ENCODE measurements around the gene SPPL3.

SPPL3 gene

GRCh38 chr12:120767071-120768024, 136.8 kb downstream of the SPPL3 start:
- H3K4me3 ChIP-seq (ENCODE audit: control insufficient read depth, low read depth, low read length), result no peak overlapping the region
- no peak for DNase-seq (ENCODE audit: low read depth)
- no peak for TF ChIP-seq CTCF (IDR thresholded peaks at IDR 0.05; ENCODE audit: control insufficient read depth, insufficient read depth, low read depth, low read length, missing control alignments)

GRCh38 chr12:120766566-120766965, 137.6 kb downstream of the SPPL3 start:
- TF ChIP-seq CTCF (IDR thresholded peaks at IDR 0.05; ENCODE audit: control insufficient read depth, insufficient read depth, low read depth, low read length, missing control alignments), result no peak
- H3K4me3 ChIP-seq (ENCODE audit: control insufficient read depth, low read depth, low read length), result no peak overlapping the region
- no peak for DNase-seq (ENCODE audit: low read depth)

- H3K4me3 ChIP-seq (ENCODE audit: control insufficient read depth, low read depth, low read length), result no peak overlapping the region
- DNase-seq (ENCODE audit: low read depth), result no peak
- no peak for TF ChIP-seq CTCF (IDR thresholded peaks at IDR 0.05; ENCODE audit: control insufficient read depth, insufficient read depth, low read depth, low read length, missing control alignments)
Observed at GRCh38 chr12:120764816-120765215, 139.3 kb downstream of the SPPL3 start.

GRCh38 chr12:120763250-120763649, 140.9 kb downstream of the SPPL3 start:
- TF ChIP-seq CTCF (IDR thresholded peaks at IDR 0.05; ENCODE audit: control insufficient read depth, insufficient read depth, low read depth, low read length, missing control alignments), result no peak
- no peak for DNase-seq (ENCODE audit: low read depth)
- no peak overlapping the region for H3K4me3 ChIP-seq (ENCODE audit: control insufficient read depth, low read depth, low read length)

- DNase-seq (ENCODE audit: low read depth), result no peak
- no peak for TF ChIP-seq CTCF (IDR thresholded peaks at IDR 0.05; ENCODE audit: control insufficient read depth, insufficient read depth, low read depth, low read length, missing control alignments)
- H3K4me3 ChIP-seq (ENCODE audit: control insufficient read depth, low read depth, low read length), result no peak overlapping the region
Observed at GRCh38 chr12:120762086-120762485, 142.1 kb downstream of the SPPL3 start.

- DNase-seq (ENCODE audit: low read depth), result no peak
- no peak for TF ChIP-seq CTCF (IDR thresholded peaks at IDR 0.05; ENCODE audit: control insufficient read depth, insufficient read depth, low read depth, low read length, missing control alignments)
- H3K4me3 ChIP-seq (ENCODE audit: control insufficient read depth, low read depth, low read length), result no peak overlapping the region
Observed at GRCh38 chr12:120761519-120761934, 142.6 kb downstream of the SPPL3 start.
